GM23338 (cell line): Measurements from ENCODE around the gene MYOZ1. TPM values are rescaled to one million over a fixed set of nuclear protein-coding genes. Genes with fewer than 3 reads are reported as not detected.

ENCODE experiments used
- ATAC-seq: fragments of 200-7000 bp; cut with Tn5 transposase; 3 replicates; pipeline ENCODE4 v1.9.1; 2020
- DNase-seq: peaks from one replicate; pipeline ENCODE4 v3.0.0-alpha.2; 2015; ENCODE audit warnings: low spot score
- H2AFZ ChIP-seq: fragments of 200-600 bp; sonication (generic); 2 replicates; pipeline ENCODE4 v1.8.0; 2016; ENCODE audit warnings: antibody characterized with exemption, mild to moderate bottlenecking, moderate library complexity
- H3F3A ChIP-seq: fragments of 200-600 bp; sonication (generic); replicated peaks from 2 replicates; pipeline ENCODE4 v1.8.0; 2017; ENCODE audit warnings: antibody characterized with exemption, mixed run types, low read depth
- H3K27ac ChIP-seq: fragments of 200-600 bp; sonication (generic); 2 replicates; pipeline ENCODE4 v1.6.1; 2016; ENCODE audit warnings: low read depth
- H3K27me3 ChIP-seq: fragments of 200-600 bp; sonication (generic); 2 replicates; pipeline ENCODE4 v1.8.0; 2016; ENCODE audit warnings: mild to moderate bottlenecking, mixed run types, moderate library complexity; ENCODE audit not compliant: insufficient read depth
- H3K36me3 ChIP-seq: fragments of 200-600 bp; sonication (generic); 2 replicates; pipeline ENCODE4 v1.8.0; 2016; ENCODE audit warnings: mild to moderate bottlenecking; ENCODE audit not compliant: insufficient read depth
- H3K4me1 ChIP-seq: fragments of 200-600 bp; sonication (generic); 2 replicates; pipeline ENCODE4 v1.8.0; 2016; ENCODE audit warnings: mild to moderate bottlenecking, moderate library complexity; ENCODE audit not compliant: insufficient read depth
- H3K4me2 ChIP-seq: fragments of 200-600 bp; sonication (generic); 2 replicates; pipeline ENCODE4 v1.7.1; 2017; ENCODE audit warnings: mixed run types
- H3K4me3 ChIP-seq: fragments of 200-600 bp; sonication (generic); 2 replicates; pipeline ENCODE4 v1.6.1; 2016; ENCODE audit warnings: mixed run types
- H3K79me2 ChIP-seq: fragments of 200-600 bp; sonication (generic); replicated peaks from 2 replicates; pipeline ENCODE4 v1.8.0; 2017; ENCODE audit warnings: mild to moderate bottlenecking; ENCODE audit not compliant: insufficient read depth
- H3K9me2 ChIP-seq: fragments of 200-600 bp; sonication (generic); 2 replicates; pipeline ENCODE4 v1.8.0; 2017; ENCODE audit not compliant: insufficient read depth
- H4K20me1 ChIP-seq: fragments of 200-600 bp; sonication (generic); replicated peaks from 2 replicates; pipeline ENCODE4 v1.8.0; 2017; ENCODE audit warnings: mild to moderate bottlenecking; ENCODE audit not compliant: insufficient read depth
- H3K27ac Mint-ChIP-seq: 2 replicates; pipeline ENCODE4 v1.8.0; 2020; ENCODE audit warnings: inconsistent platforms, mild to moderate bottlenecking, moderate library complexity, mixed read lengths
- H3K27me3 Mint-ChIP-seq: 3 replicates; pipeline ENCODE4 v1.8.0; 2022; ENCODE audit warnings: low read depth, mild to moderate bottlenecking, moderate library complexity, mixed read lengths, inconsistent platforms; ENCODE audit not compliant: insufficient read depth, poor library complexity
- H3K36me3 Mint-ChIP-seq: 3 replicates; pipeline ENCODE4 v1.8.0; 2021; ENCODE audit warnings: low read depth, mild to moderate bottlenecking, inconsistent platforms, moderate library complexity, mixed read lengths
- H3K4me1 Mint-ChIP-seq: 3 replicates; pipeline ENCODE4 v1.8.0; 2020; ENCODE audit warnings: mild to moderate bottlenecking, inconsistent platforms, mixed read lengths
- H3K4me3 Mint-ChIP-seq: 3 replicates; pipeline ENCODE4 v1.8.0; 2021; ENCODE audit warnings: moderate library complexity, mild to moderate bottlenecking, inconsistent platforms, mixed read lengths
- H3K9me3 Mint-ChIP-seq: 3 replicates; pipeline ENCODE4 v1.8.0; 2020; ENCODE audit warnings: moderate library complexity, mild to moderate bottlenecking, inconsistent platforms, mixed read lengths
- CREB1 ChIP-seq: fragments of 250-450 bp; sonication (Bioruptor Pico); IDR thresholded peaks from 2 replicates; pipeline ENCODE4 v1.5.0; 2020; ENCODE audit warnings: low read depth, mild to moderate bottlenecking, moderate library complexity
- EZH2phosphoT487 ChIP-seq: fragments of 200-600 bp; sonication (generic); IDR thresholded peaks from one replicate; pipeline ENCODE4 v1.8.1; 2018; ENCODE audit warnings: antibody characterized with exemption; ENCODE audit not compliant: unreplicated experiment
- ZNF114 ChIP-seq: fragments of 250-450 bp; sonication (Bioruptor Pico); IDR thresholded peaks from 2 replicates; pipeline ENCODE4 v1.5.0; 2020; ENCODE audit warnings: mild to moderate bottlenecking, moderate library complexity
- ZNF331 ChIP-seq: fragments of 250-450 bp; sonication (Bioruptor Pico); IDR thresholded peaks from 2 replicates; pipeline ENCODE4 v1.5.0; 2020; ENCODE audit warnings: low read depth, mild to moderate bottlenecking, moderate library complexity
- ZNF462 ChIP-seq: fragments of 250-450 bp; sonication (Bioruptor Pico); IDR thresholded peaks from 2 replicates; pipeline ENCODE4 v1.5.0; 2020; ENCODE audit warnings: mild to moderate bottlenecking, moderate library complexity
- polyA plus RNA-seq: library from polyadenylated mRNA; unstranded; fragments of >200 nt; fragmentation: Nextera tagmentation; extraction: Ambion mirVana; gene quantifications from 2 replicates; pipeline ENCODE4 v1.2.1, GENCODE V29; 2016
- total RNA-seq: library from RNA; depleted of rRNA; stranded (reverse); fragments of >200 nt; shearing (Covaris generic); gene quantifications from 2 replicates; pipeline ENCODE4 v1.2.3, GENCODE V29; 2014

MYOZ1 gene
- total and polyA plus RNA-seq, 2 experiments from 2014 or later = 2.4 to 2.7 TPM

- Histone ChIP-seq H3K27me3 (no peaks in the 10 kb centered on the region), H3F3A (no peaks in the 10 kb centered on the region), H3K9me2 (no peaks in the 10 kb centered on the region), H2AFZ (no peak overlapping the region), H3K27ac (peak overlapping the region; percentile 28; the same call in 1 of the 2 replicates), H3K36me3 (no peaks in the 10 kb centered on the region), H3K4me3 (no peak overlapping the region), H3K4me1 (no peaks in the 10 kb centered on the region), H3K4me2 (no peak overlapping the region), H3K79me2 (peaks cover 4% of the 10 kb centered on the region; the same call in 1 of the 2 replicates), H4K20me1 (no peaks in the 10 kb centered on the region; the same call in none of the 2 replicates)
- Mint-ChIP-seq H3K36me3 (no peaks in the 10 kb centered on the region), H3K4me1 (no peaks in the 10 kb centered on the region), H3K27me3 (no peaks in the 10 kb centered on the region), H3K4me3 (no peak overlapping the region), H3K27ac (no peak overlapping the region), H3K9me3 (no peaks in the 10 kb centered on the region; the same call in 2 of the 3 replicates)
- TF ChIP-seq ZNF114 (CRISPR knock-in tag) = no peak
- ATAC-seq (no peak), DNase-seq (no peak)
Measured at GRCh38 chr10:73614720-73615119, 26.6 kb downstream of the MYOZ1 start.

GRCh38 chr10:73609116-73609515 is 32.2 kb downstream of the MYOZ1 start:
- ATAC-seq (no peak), DNase-seq (no peak)
- Histone ChIP-seq H3K4me3 (no peak overlapping the region), H3K27ac (no peak overlapping the region), H3F3A (no peaks in the 10 kb centered on the region), H3K9me2 (0 out of 2 replicates have a peak, but pooled peaks cover 2% of the 10 kb centered on the region), H3K4me2 (no peak overlapping the region), H2AFZ (no peak overlapping the region), H3K4me1 (no peaks in the 10 kb centered on the region), H3K27me3 (no peaks in the 10 kb centered on the region), H3K79me2 (no peaks in the 10 kb centered on the region), H4K20me1 (no peaks in the 10 kb centered on the region; the same call in 1 of the 2 replicates), H3K36me3 (no peaks in the 10 kb centered on the region)
- H3K9me3 Mint-ChIP-seq = no peaks in the 10 kb centered on the region; the same call in 2 of the 3 replicates
- no peak overlapping the region for H3K4me3 Mint-ChIP-seq
- H3K4me1 Mint-ChIP-seq = no peaks in the 10 kb centered on the region
- TF ChIP-seq EZH2phosphoT487 (no peak), ZNF462 (no peak), CREB1 (CRISPR knock-in tag) (no peak), ZNF331 (CRISPR knock-in tag) (no peak)
- H3K27ac Mint-ChIP-seq = no peak overlapping the region
- peaks cover 3% of the 10 kb centered on the region for H3K27me3 Mint-ChIP-seq
- peaks cover 10% of the 10 kb centered on the region; the same call in 2 of the 3 replicates for H3K36me3 Mint-ChIP-seq
